ENCODE measurements around the gene KPNB1. TPM values are rescaled to one million over a fixed set of nuclear protein-coding genes. Genes with fewer than 3 reads are reported as not detected.

KPNB1 gene
- polyA plus RNA-seq, 2 of the 4 experiments (the other 2 are of a cell fraction): 315 to 358 TPM

DNA sequence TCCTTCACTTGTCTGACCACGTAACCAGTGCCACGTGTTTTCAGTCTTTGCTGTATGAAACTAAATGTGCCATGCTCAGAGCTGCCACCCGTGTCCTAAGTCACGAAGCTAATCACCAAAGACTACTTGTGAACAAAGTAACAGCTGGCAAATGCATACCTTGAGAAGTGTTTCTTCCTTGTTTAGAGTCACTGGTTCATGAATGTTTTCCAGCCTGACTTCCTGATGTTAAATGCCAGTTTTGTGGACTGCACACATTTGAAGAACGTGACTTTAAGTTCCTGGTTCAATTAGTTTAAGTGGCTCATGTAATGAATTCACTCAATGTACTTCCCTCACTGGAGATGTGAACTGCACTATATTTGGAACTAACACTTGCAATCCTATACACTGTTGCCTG, 19.9 kb upstream of the KPNB1 start:
- 63% methylated on average over 5 of the region's 5 CpGs for WGBS (ENCODE audit: missing lambda C conversion rate)
- H3K27ac ChIP-seq: no peak overlapping the region
- DNase-seq (ENCODE audit: low read depth in 1 of 2, low spot score in 1 of 2) (no peak), ATAC-seq (no peak), FAIRE-seq (no peak)
- CTCF ChIA-PET: interaction anchor here (0.9 to 9.1 kb wide), 4 partner anchors 10 to 688 kb away, joined by 3 to 64 read pairs (median 4); no protein-coding TSS in a partner anchor
- H3K4me1 ChIP-seq: no peaks in the 10 kb centered on the region
- H3K9me3 ChIP-seq: no peaks in the 10 kb centered on the region
- no peak overlapping the region for H3K4me2 ChIP-seq
- TF ChIP-seq RAD21 (conservative IDR thresholded peaks at IDR 0.05 in 1 of 2, IDR thresholded peaks at IDR 0.05 in 1 of 2) (no peak), ZSCAN20 (CRISPR knock-in tag; IDR thresholded peaks at IDR 0.05) (no peak), POLR2A (IDR thresholded peaks at IDR 0.05; ENCODE audit: low read length) (no peak), CBX8 (IDR thresholded peaks at IDR 0.05) (no peak), HOXA7 (CRISPR knock-in tag; IDR thresholded peaks at IDR 0.05) (no peak), CBX2 (IDR thresholded peaks at IDR 0.05; ENCODE audit: borderline replicate concordance, low read depth) (no peak), MAFK (IDR thresholded peaks at IDR 0.05; ENCODE audit: partially characterized antibody) (no peak), EP300 (IDR thresholded peaks at IDR 0.05) (no peak), CEBPB (IDR thresholded peaks at IDR 0.05) (no peak), TFCP2L1 (CRISPR knock-in tag; IDR thresholded peaks at IDR 0.05) (no peak)
- POLR2A ChIA-PET: interaction anchor here (0.8 kb wide), 1 partner anchor 20 kb away, joined by 3 read pairs; the partner anchor contains the start of gene KPNB1
- no peak overlapping the region for H3K4me3 ChIP-seq

- Histone ChIP-seq H3K9me3 (no peaks in the 10 kb centered on the region), H3K4me3 (no peak overlapping the region), H3K27ac (no peak overlapping the region), H3K4me2 (no peak overlapping the region), H3K4me1 (no peaks in the 10 kb centered on the region)
- TF ChIP-seq BCL3 (IDR thresholded peaks at IDR 0.05) (no peak), HEYL (CRISPR knock-in tag; IDR thresholded peaks at IDR 0.05) (no peak), TP53 (CRISPR knock-in tag; IDR thresholded peaks at IDR 0.05) (no peak), FOSB (CRISPR knock-in tag; IDR thresholded peaks at IDR 0.05) (no peak), CEBPB (IDR thresholded peaks at IDR 0.05) (no peak), RFX5 (IDR thresholded peaks at IDR 0.05) (no peak), KDM5A (IDR thresholded peaks at IDR 0.05) (no peak), EHMT2 (IDR thresholded peaks at IDR 0.05; ENCODE audit: low read depth) (no peak)
- DNase-seq (ENCODE audit: low read depth in 1 of 2, low spot score in 1 of 2) (no peak), ATAC-seq (no peak), FAIRE-seq (no peak)
- ChIA-PET CTCF (interaction anchor here (0.9 to 9.1 kb wide), 2 partner anchors 12 to 15 kb away, joined by 4 to 64 read pairs; no protein-coding TSS in a partner anchor), POLR2A (no interaction called here)
- 49% methylated on average over 2 of the region's 2 CpGs for WGBS (ENCODE audit: missing lambda C conversion rate)
Observed at GRCh38 chr17:47630614-47631013, 19.1 kb upstream of the KPNB1 start.

DNA sequence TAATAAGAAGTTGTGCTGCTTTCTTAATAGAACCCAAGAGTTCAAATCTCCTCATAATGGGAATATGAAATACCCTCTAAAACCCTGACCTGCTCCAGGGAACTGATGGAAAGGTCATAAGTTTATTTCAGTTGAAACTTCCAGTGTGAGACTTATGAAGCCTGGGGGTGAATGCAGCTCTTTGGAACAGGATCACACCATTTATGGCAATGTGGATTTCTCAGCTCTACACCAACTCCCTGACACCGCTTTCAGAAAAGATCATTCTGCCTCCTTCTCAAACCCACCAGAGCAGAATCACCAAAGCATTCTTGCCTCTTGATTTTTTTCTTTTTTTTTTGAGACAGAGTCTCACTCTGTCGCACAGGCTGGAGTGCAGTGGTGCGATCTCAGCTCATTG, 16.7 kb upstream of the KPNB1 start:
- TF ChIP-seq, protein P1, sequence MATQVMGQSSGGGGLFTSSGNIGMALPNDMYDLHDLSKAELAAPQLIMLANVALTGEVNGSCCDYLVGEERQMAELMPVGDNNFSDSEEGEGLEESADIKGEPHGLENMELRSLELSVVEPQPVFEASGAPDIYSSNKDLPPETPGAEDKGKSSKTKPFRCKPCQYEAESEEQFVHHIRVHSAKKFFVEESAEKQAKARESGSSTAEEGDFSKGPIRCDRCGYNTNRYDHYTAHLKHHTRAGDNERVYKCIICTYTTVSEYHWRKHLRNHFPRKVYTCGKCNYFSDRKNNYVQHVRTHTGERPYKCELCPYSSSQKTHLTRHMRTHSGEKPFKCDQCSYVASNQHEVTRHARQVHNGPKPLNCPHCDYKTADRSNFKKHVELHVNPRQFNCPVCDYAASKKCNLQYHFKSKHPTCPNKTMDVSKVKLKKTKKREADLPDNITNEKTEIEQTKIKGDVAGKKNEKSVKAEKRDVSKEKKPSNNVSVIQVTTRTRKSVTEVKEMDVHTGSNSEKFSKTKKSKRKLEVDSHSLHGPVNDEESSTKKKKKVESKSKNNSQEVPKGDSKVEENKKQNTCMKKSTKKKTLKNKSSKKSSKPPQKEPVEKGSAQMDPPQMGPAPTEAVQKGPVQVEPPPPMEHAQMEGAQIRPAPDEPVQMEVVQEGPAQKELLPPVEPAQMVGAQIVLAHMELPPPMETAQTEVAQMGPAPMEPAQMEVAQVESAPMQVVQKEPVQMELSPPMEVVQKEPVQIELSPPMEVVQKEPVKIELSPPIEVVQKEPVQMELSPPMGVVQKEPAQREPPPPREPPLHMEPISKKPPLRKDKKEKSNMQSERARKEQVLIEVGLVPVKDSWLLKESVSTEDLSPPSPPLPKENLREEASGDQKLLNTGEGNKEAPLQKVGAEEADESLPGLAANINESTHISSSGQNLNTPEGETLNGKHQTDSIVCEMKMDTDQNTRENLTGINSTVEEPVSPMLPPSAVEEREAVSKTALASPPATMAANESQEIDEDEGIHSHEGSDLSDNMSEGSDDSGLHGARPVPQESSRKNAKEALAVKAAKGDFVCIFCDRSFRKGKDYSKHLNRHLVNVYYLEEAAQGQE (IDR thresholded peaks at IDR 0.05): no peak
- TF ChIP-seq SREBF2 (IDR thresholded peaks at IDR 0.05) (no peak), FOSB (CRISPR knock-in tag; IDR thresholded peaks at IDR 0.05) (no peak), KDM1A (IDR thresholded peaks at IDR 0.05; ENCODE audit: low read depth) (no peak), KDM5A (IDR thresholded peaks at IDR 0.05) (no peak), CEBPB (IDR thresholded peaks at IDR 0.05) (no peak), FOSL2 (IDR thresholded peaks at IDR 0.05) (no peak), FOSL2 (CRISPR knock-in tag; IDR thresholded peaks at IDR 0.05) (no peak), JUN (IDR thresholded peaks at IDR 0.05) (no peak), ZC3H11A (IDR thresholded peaks at IDR 0.05) (no peak), CBX8 (IDR thresholded peaks at IDR 0.05) (no peak), ZSCAN20 (CRISPR knock-in tag; IDR thresholded peaks at IDR 0.05) (no peak), HEYL (CRISPR knock-in tag; IDR thresholded peaks at IDR 0.05) (no peak), ZNF302 (CRISPR knock-in tag; IDR thresholded peaks at IDR 0.05) (no peak), FOXS1 (CRISPR knock-in tag; IDR thresholded peaks at IDR 0.05) (no peak), EP300 (IDR thresholded peaks at IDR 0.05) (no peak), CBX2 (IDR thresholded peaks at IDR 0.05; ENCODE audit: borderline replicate concordance, low read depth) (no peak)
- TF ChIP-seq, protein P2, sequence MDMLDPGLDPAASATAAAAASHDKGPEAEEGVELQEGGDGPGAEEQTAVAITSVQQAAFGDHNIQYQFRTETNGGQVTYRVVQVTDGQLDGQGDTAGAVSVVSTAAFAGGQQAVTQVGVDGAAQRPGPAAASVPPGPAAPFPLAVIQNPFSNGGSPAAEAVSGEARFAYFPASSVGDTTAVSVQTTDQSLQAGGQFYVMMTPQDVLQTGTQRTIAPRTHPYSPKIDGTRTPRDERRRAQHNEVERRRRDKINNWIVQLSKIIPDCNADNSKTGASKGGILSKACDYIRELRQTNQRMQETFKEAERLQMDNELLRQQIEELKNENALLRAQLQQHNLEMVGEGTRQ (IDR thresholded peaks at IDR 0.05): no peak
- TF ChIP-seq, protein P3, sequence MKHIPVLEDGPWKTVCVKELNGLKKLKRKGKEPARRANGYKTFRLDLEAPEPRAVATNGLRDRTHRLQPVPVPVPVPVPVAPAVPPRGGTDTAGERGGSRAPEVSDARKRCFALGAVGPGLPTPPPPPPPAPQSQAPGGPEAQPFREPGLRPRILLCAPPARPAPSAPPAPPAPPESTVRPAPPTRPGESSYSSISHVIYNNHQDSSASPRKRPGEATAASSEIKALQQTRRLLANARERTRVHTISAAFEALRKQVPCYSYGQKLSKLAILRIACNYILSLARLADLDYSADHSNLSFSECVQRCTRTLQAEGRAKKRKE (CRISPR knock-in tag; IDR thresholded peaks at IDR 0.05; ENCODE audit: low read depth): no peak
- ATAC-seq (no peak), DNase-seq (ENCODE audit: low read depth in 1 of 2, low spot score in 1 of 2) (no peak), FAIRE-seq (no peak)
- WGBS (ENCODE audit: missing lambda C conversion rate): 98% methylated on average over 3 of the region's 3 CpGs
- Histone ChIP-seq H3K4me1 (no peaks in the 10 kb centered on the region), H3K4me2 (no peak overlapping the region), H3K27ac (no peak overlapping the region), H3K4me3 (no peak overlapping the region), H3K9me3 (no peaks in the 10 kb centered on the region)
- ChIA-PET POLR2A (interaction anchor here (1.8 kb wide), 1 partner anchor 16 kb away, joined by 4 read pairs; the partner anchor contains the start of gene KPNB1), CTCF (interaction anchor here (0.9 to 2.5 kb wide), 5 partner anchors 9 to 35 kb away, joined by 3 to 14 read pairs (median 6); no protein-coding TSS in a partner anchor)

Measured in A549 (cell line).